ENCODE measurements around the gene STK36. TPM values are rescaled to one million over a fixed set of nuclear protein-coding genes. Genes with fewer than 3 reads are reported as not detected.

The STK36 gene
- 12.8 TPM for polyA plus RNA-seq (2012; ENCODE audit: insufficient read depth, insufficient read length)

GRCh38 chr2:218671654-218672566 lies at the start of gene STK36, which contains the start of gene RNF25:
Gene STK36, plus strand, starts transcription at chr2:218672086. Its CDS starts 744 bp downstream, at chr2:218672830.
Gene RNF25, minus strand, starts transcription at chr2:218672002. Its CDS starts 32 bp downstream, at chr2:218671970.
- DNase-seq (ENCODE audit: low read depth, low spot score) = peak; percentile 72
- peak within 1 kb of the TSS; percentile 84 for H3K4me3 ChIP-seq (ENCODE audit: low read length)

- H3K4me3 ChIP-seq (ENCODE audit: low read length) = no peak overlapping the region
- no peak for DNase-seq (ENCODE audit: low read depth, low spot score)
These were observed 49.1 kb upstream of the STK36 start for GRCh38 chr2:218622606-218623365.

GRCh38 chr2:218623366-218623705 lies 48.5 kb upstream of the STK36 start:
- DNase-seq (ENCODE audit: low read depth, low spot score) = no peak
- H3K4me3 ChIP-seq (ENCODE audit: low read length) = no peak overlapping the region

- no peak overlapping the region for H3K4me3 ChIP-seq (ENCODE audit: low read length)
- no peak for DNase-seq (ENCODE audit: low read depth, low spot score)
These were observed 45.5 kb upstream of the STK36 start for GRCh38 chr2:218626369-218626768.

GRCh38 chr2:218627939-218628338 lies 43.9 kb upstream of the STK36 start:
- DNase-seq (ENCODE audit: low read depth, low spot score) = no peak
- H3K4me3 ChIP-seq (ENCODE audit: low read length) = no peak overlapping the region

GRCh38 chr2:218631837-218632236 lies 40.0 kb upstream of the STK36 start:
- H3K4me3 ChIP-seq (ENCODE audit: low read length) = no peak overlapping the region
- DNase-seq (ENCODE audit: low read depth, low spot score) = no peak

GRCh38 chr2:218635719-218636118 lies 36.2 kb upstream of the STK36 start:
- no peak for DNase-seq (ENCODE audit: low read depth, low spot score)
- H3K4me3 ChIP-seq (ENCODE audit: low read length) = no peak overlapping the region

- H3K4me3 ChIP-seq (ENCODE audit: low read length) = no peak overlapping the region
- DNase-seq (ENCODE audit: low read depth, low spot score) = no peak
These were observed 33.5 kb upstream of the STK36 start for GRCh38 chr2:218638372-218638771.

GRCh38 chr2:218642121-218642656 lies 29.7 kb upstream of the STK36 start:
- DNase-seq (ENCODE audit: low read depth, low spot score) = no peak
- H3K4me3 ChIP-seq (ENCODE audit: low read length) = no peak overlapping the region

- no peak for DNase-seq (ENCODE audit: low read depth, low spot score)
- H3K4me3 ChIP-seq (ENCODE audit: low read length) = no peak overlapping the region
These were observed 29.1 kb upstream of the STK36 start for GRCh38 chr2:218642786-218643185.

GRCh38 chr2:218643751-218644310 lies 28.1 kb upstream of the STK36 start:
- DNase-seq (ENCODE audit: low read depth, low spot score) = no peak
- no peak overlapping the region for H3K4me3 ChIP-seq (ENCODE audit: low read length)

- peak; percentile 82 for DNase-seq (ENCODE audit: low read depth, low spot score)
- H3K4me3 ChIP-seq (ENCODE audit: low read length) = no peak overlapping the region
These were observed 27.2 kb upstream of the STK36 start for GRCh38 chr2:218644721-218645120.

GRCh38 chr2:218645126-218645525 lies 26.8 kb upstream of the STK36 start:
- no peak overlapping the region for H3K4me3 ChIP-seq (ENCODE audit: low read length)
- DNase-seq (ENCODE audit: low read depth, low spot score) = no peak

- H3K4me3 ChIP-seq (ENCODE audit: low read length) = no peak overlapping the region
- DNase-seq (ENCODE audit: low read depth, low spot score) = peak; percentile 58
These were observed 23.6 kb upstream of the STK36 start for GRCh38 chr2:218648088-218648786.

- no peak for DNase-seq (ENCODE audit: low read depth, low spot score)
These were observed 23.1 kb upstream of the STK36 start for GRCh38 chr2:218648787-218649100.

GRCh38 chr2:218655751-218656150 lies 16.1 kb upstream of the STK36 start:
- no peak for DNase-seq (ENCODE audit: low read depth, low spot score)
- H3K4me3 ChIP-seq (ENCODE audit: low read length) = no peak overlapping the region

More at GRCh38 chr2:218648787-218649100, 23.1 kb upstream of the STK36 start:
- H3K4me3 ChIP-seq (ENCODE audit: low read length) = no peak overlapping the region

GRCh38 chr2:218658671-218659257 lies 13.1 kb upstream of the STK36 start:
- H3K4me3 ChIP-seq (ENCODE audit: low read length) = peak overlapping the region; percentile 92
- peak; percentile 28 for DNase-seq (ENCODE audit: low read depth, low spot score)

GRCh38 chr2:218659258-218659987 lies 12.5 kb upstream of the STK36 start, which contains the start of the genes BCS1L and ZNF142:
Gene BCS1L, plus strand, starts transcription at chr2:218659683. Its CDS starts 1,305 bp downstream, at chr2:218660988.
Gene ZNF142, minus strand, starts transcription at chr2:218659623. Its CDS starts 3,194 bp downstream, at chr2:218656429.
- peak within 1 kb of the TSS; percentile 92 for H3K4me3 ChIP-seq (ENCODE audit: low read length)
- peak; percentile 89 for DNase-seq (ENCODE audit: low read depth, low spot score)
